Neural progenitor cell (in vitro differentiated cells): Measurements from ENCODE around the gene TTC21B. TPM values are rescaled to one million over a fixed set of nuclear protein-coding genes. Genes with fewer than 3 reads are reported as not detected.

Experiments
- DNase-seq: peaks from one replicate; pipeline ENCODE4 v3.0.0-alpha.2; 2016; ENCODE audit warnings: low spot score
- H2AFZ ChIP-seq: fragments of 200-600 bp; sonication (generic); replicated peaks from 2 replicates; pipeline ENCODE4 v1.6.1; 2016; ENCODE audit warnings: antibody characterized with exemption
- H3F3A ChIP-seq: fragments of 200-600 bp; sonication (generic); 2 replicates; pipeline ENCODE4 v1.6.1; 2016; ENCODE audit warnings: antibody characterized with exemption, low read depth
- H3K27ac ChIP-seq: fragments of 200-600 bp; sonication (generic); 2 replicates; pipeline ENCODE4 v1.5.1; 2016; ENCODE audit warnings: mild to moderate bottlenecking
- H3K27me3 ChIP-seq: fragments of 200-600 bp; sonication (generic); 2 replicates; pipeline ENCODE4 v1.6.1; 2016; ENCODE audit warnings: mild to moderate bottlenecking, moderate library complexity
- H3K36me3 ChIP-seq: fragments of 200-600 bp; sonication (generic); 2 replicates; pipeline ENCODE4 v1.5.1; 2016
- H3K4me1 ChIP-seq: fragments of 200-600 bp; sonication (generic); 2 replicates; pipeline ENCODE4 v1.6.1; 2016; ENCODE audit warnings: mixed run types
- H3K4me2 ChIP-seq: fragments of 200-600 bp; sonication (generic); 2 replicates; pipeline ENCODE4 v1.6.1; 2016
- H3K4me3 ChIP-seq: fragments of 200-600 bp; sonication (generic); 2 replicates; pipeline ENCODE4 v1.5.1; 2016
- H3K79me2 ChIP-seq: fragments of 200-600 bp; sonication (generic); 2 replicates; pipeline ENCODE4 v1.6.1; 2016; ENCODE audit warnings: low read depth
- H3K9ac ChIP-seq: fragments of 200-600 bp; sonication (generic); 2 replicates; pipeline ENCODE4 v1.6.1; 2016
- H3K9me3 ChIP-seq: fragments of 200-600 bp; sonication (generic); 2 replicates; pipeline ENCODE4 v1.5.1; 2016; ENCODE audit warnings: low read depth
- H4K20me1 ChIP-seq: fragments of 200-600 bp; sonication (generic); 2 replicates; pipeline ENCODE4 v1.6.1; 2016; ENCODE audit warnings: low read depth
- H3K27ac Mint-ChIP-seq: 3 replicates; pipeline ENCODE4 v1.8.0; 2021; ENCODE audit warnings: mixed read lengths
- H3K27me3 Mint-ChIP-seq: 2 replicates; pipeline ENCODE4 v1.8.0; 2022; ENCODE audit warnings: low read depth, mild to moderate bottlenecking, inconsistent platforms, moderate library complexity, mixed read lengths; ENCODE audit not compliant: insufficient read depth
- H3K36me3 Mint-ChIP-seq: 3 replicates; pipeline ENCODE4 v1.8.0; 2021; ENCODE audit warnings: mixed read lengths
- H3K4me1 Mint-ChIP-seq: 3 replicates; pipeline ENCODE4 v1.8.0; 2021; ENCODE audit warnings: mixed read lengths
- H3K4me3 Mint-ChIP-seq: 3 replicates; pipeline ENCODE4 v1.8.0; 2021; ENCODE audit warnings: mild to moderate bottlenecking, moderate library complexity, mixed read lengths
- H3K9me3 Mint-ChIP-seq: 3 replicates; pipeline ENCODE4 v1.8.0; 2020; ENCODE audit warnings: mixed read lengths
- EZH2 ChIP-seq: fragments of 200-600 bp; sonication (generic); IDR thresholded peaks from 2 replicates; pipeline ENCODE4 v1.6.1; 2017; ENCODE audit warnings: antibody characterized with exemption, mild to moderate bottlenecking, moderate library complexity
- EZH2phosphoT487 ChIP-seq: fragments of 200-600 bp; sonication (generic); IDR thresholded peaks from 2 replicates; pipeline ENCODE4 v1.6.1; 2017; ENCODE audit warnings: antibody characterized with exemption
- total RNA-seq: library from RNA; depleted of rRNA; stranded (reverse); fragments of >200 nt; gene quantifications from 2 replicates; pipeline ENCODE4 v1.2.3, GENCODE V29; 2015; ENCODE audit warnings: low replicate concordance
- TF ChIP-seq, protein P1 (sequence below): fragments of 200-600 bp; sonication (generic); IDR thresholded peaks from 2 replicates; pipeline ENCODE4 v1.5.1; 2017; ENCODE audit warnings: antibody characterized with exemption, mild to moderate bottlenecking

The TTC21B gene
- total RNA-seq, 1 donor from 2014 or later = 46.9 TPM

DNA sequence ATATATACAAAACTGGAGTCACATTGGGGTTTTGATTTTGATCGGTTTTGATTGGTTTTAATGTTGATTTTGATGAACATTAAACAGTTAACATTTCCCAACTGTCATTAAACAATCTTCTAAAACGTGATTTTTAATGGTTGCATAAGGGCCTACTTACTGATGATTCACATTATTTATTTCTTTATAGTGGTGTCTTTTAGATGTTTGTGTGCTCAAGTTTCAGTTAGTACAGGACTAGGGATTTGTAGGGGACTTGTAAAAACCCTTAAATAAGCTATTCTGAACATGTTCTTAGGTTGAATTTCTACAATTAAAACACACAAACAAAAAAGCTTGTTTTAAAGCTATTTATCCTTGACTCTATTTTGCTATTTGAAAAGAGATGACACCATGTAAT, 61.6 kb downstream of the TTC21B start:
- no peak overlapping the region for H3K27ac ChIP-seq
- Mint-ChIP-seq H3K27me3 (no peaks in the 10 kb centered on the region), H3K27ac (no peak overlapping the region), H3K4me3 (no peak overlapping the region), H3K36me3 (peaks cover 31% of the 10 kb centered on the region), H3K9me3 (no peaks in the 10 kb centered on the region), H3K4me1 (peaks cover 47% of the 10 kb centered on the region)
- H3K9ac ChIP-seq = no peak overlapping the region
- H3K4me2 ChIP-seq = no peak overlapping the region
- H2AFZ ChIP-seq = no peak overlapping the region
- H3K4me3 ChIP-seq = no peak overlapping the region
- no peak for DNase-seq
- H3K9me3 ChIP-seq = no peaks in the 10 kb centered on the region
- peaks cover 11% of the 10 kb centered on the region for H3K36me3 ChIP-seq
- H4K20me1 ChIP-seq = no peaks in the 10 kb centered on the region
- peaks cover 16% of the 10 kb centered on the region for H3K4me1 ChIP-seq
- no peaks in the 10 kb centered on the region for H3F3A ChIP-seq
- TF ChIP-seq EZH2 = no peak
- TF ChIP-seq EZH2phosphoT487 = no peak
- TF ChIP-seq, protein P1, sequence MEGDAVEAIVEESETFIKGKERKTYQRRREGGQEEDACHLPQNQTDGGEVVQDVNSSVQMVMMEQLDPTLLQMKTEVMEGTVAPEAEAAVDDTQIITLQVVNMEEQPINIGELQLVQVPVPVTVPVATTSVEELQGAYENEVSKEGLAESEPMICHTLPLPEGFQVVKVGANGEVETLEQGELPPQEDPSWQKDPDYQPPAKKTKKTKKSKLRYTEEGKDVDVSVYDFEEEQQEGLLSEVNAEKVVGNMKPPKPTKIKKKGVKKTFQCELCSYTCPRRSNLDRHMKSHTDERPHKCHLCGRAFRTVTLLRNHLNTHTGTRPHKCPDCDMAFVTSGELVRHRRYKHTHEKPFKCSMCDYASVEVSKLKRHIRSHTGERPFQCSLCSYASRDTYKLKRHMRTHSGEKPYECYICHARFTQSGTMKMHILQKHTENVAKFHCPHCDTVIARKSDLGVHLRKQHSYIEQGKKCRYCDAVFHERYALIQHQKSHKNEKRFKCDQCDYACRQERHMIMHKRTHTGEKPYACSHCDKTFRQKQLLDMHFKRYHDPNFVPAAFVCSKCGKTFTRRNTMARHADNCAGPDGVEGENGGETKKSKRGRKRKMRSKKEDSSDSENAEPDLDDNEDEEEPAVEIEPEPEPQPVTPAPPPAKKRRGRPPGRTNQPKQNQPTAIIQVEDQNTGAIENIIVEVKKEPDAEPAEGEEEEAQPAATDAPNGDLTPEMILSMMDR = no peak
- no peaks in the 10 kb centered on the region for H3K79me2 ChIP-seq
- no peaks in the 10 kb centered on the region for H3K27me3 ChIP-seq

DNA sequence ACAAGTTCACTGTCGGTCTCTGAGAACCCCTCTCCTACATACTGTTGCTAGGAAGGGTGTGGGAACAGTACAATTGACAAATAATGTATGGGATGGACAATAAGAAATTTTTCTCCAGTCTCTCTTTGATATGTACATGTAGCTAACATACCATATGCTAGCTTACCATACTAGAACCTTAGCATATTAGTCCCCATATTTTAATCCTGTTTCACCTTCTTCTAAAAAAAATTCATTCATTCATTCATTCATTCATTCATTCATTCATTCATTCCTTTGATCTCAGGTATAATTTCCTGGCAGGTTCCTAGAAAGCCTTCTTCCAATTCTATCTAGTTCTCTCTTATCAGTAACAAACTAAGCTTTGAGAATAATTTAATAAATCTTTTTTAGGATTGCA, 62.2 kb downstream of the TTC21B start:
- Mint-ChIP-seq H3K9me3 (no peaks in the 10 kb centered on the region), H3K4me3 (no peak overlapping the region), H3K4me1 (peaks cover 52% of the 10 kb centered on the region), H3K27ac (no peak overlapping the region), H3K27me3 (no peaks in the 10 kb centered on the region), H3K36me3 (peaks cover 30% of the 10 kb centered on the region)
- Histone ChIP-seq H3K4me1 (peaks cover 16% of the 10 kb centered on the region), H3K27me3 (no peaks in the 10 kb centered on the region), H3K36me3 (peaks cover 11% of the 10 kb centered on the region), H3K27ac (no peak overlapping the region), H3K4me2 (no peak overlapping the region), H3K9me3 (no peaks in the 10 kb centered on the region), H3K4me3 (no peak overlapping the region), H4K20me1 (no peaks in the 10 kb centered on the region), H3F3A (no peaks in the 10 kb centered on the region), H2AFZ (no peak overlapping the region), H3K79me2 (no peaks in the 10 kb centered on the region), H3K9ac (no peak overlapping the region)
- TF ChIP-seq, protein P1 = no peak
- TF ChIP-seq EZH2 (no peak), EZH2phosphoT487 (no peak)
- DNase-seq = no peak

DNA sequence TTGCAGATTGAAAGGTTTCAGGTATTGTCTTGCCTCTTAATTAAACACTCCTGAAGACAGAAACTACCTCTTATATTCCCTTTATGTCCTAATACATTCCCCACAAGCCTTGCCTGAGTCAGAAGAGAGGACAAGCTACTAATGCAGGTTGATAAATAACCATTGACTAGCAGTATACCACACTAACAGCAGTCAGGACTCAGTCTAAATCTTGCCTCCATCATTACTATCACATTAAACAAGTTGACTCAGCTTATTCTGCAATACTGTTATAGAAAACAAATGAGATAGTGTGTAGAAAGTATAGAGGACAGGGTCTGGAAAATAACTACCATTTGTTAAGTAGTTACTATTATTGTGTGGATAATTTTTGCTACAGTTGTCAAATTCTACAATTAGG, 63.8 kb downstream of the TTC21B start:
- no peak overlapping the region for H2AFZ ChIP-seq
- H4K20me1 ChIP-seq = no peaks in the 10 kb centered on the region
- DNase-seq = no peak
- H3K36me3 Mint-ChIP-seq = peaks cover 28% of the 10 kb centered on the region
- no peaks in the 10 kb centered on the region for H3K79me2 ChIP-seq
- H3K27me3 ChIP-seq = no peaks in the 10 kb centered on the region
- TF ChIP-seq, protein P1 = no peak
- no peak for TF ChIP-seq EZH2phosphoT487
- no peak for TF ChIP-seq EZH2
- peaks cover 57% of the 10 kb centered on the region for H3K4me1 Mint-ChIP-seq
- no peak overlapping the region for H3K4me2 ChIP-seq
- no peaks in the 10 kb centered on the region for H3K27me3 Mint-ChIP-seq
- no peak overlapping the region for H3K4me3 Mint-ChIP-seq
- H3K9ac ChIP-seq = no peak overlapping the region
- H3K27ac ChIP-seq = peak overlapping the region; percentile 47
- H3K4me1 ChIP-seq = peaks cover 16% of the 10 kb centered on the region
- no peak overlapping the region for H3K27ac Mint-ChIP-seq
- no peak overlapping the region for H3K4me3 ChIP-seq
- no peaks in the 10 kb centered on the region for H3K9me3 ChIP-seq
- no peaks in the 10 kb centered on the region for H3F3A ChIP-seq
- no peaks in the 10 kb centered on the region for H3K9me3 Mint-ChIP-seq
- peaks cover 5% of the 10 kb centered on the region for H3K36me3 ChIP-seq
